Suprapubic skin (tissue), 4 donors: ENCODE measurements around the gene BEST4. TPM values are rescaled to one million over a fixed set of nuclear protein-coding genes. Genes with fewer than 3 reads are reported as not detected.

ENCODE experiments used
- DNase-seq, 2 donors: peaks; one replicate each; pipeline ENCODE4 v3.0.0-alpha.2; 2019; ENCODE audit warnings: low spot score in 2 of 2
- H3K27ac ChIP-seq: fragments of 200-600 bp; sonication (generic); one replicate; pipeline ENCODE4 v1.5.1; 2019
- H3K27me3 ChIP-seq: fragments of 200-600 bp; sonication (generic); one replicate; pipeline ENCODE4 v1.5.1; 2019
- H3K36me3 ChIP-seq: fragments of 200-600 bp; sonication (generic); one replicate; pipeline ENCODE4 v1.5.1; 2019
- H3K4me1 ChIP-seq: fragments of 200-600 bp; sonication (generic); one replicate; pipeline ENCODE4 v1.5.1; 2019
- H3K4me3 ChIP-seq: fragments of 200-600 bp; sonication (generic); one replicate; pipeline ENCODE4 v1.5.1; 2019; ENCODE audit warnings: mild to moderate bottlenecking
- H3K9me3 ChIP-seq: fragments of 200-600 bp; sonication (generic); one replicate; pipeline ENCODE4 v1.5.1; 2019
- EP300 ChIP-seq: sonication (generic); formaldehyde crosslinking; IDR thresholded peaks from one replicate; pipeline ENCODE4 v1.6.1; 2017; ENCODE audit warnings: antibody characterized with exemption
- POLR2A ChIP-seq, 2 donors: fragments of 450-650 bp; IDR thresholded peaks; one replicate each; pipeline ENCODE4 v1.6.1; 2017; ENCODE audit warnings: antibody characterized with exemption in 2 of 2, mild to moderate bottlenecking in 2 of 2, moderate library complexity in 2 of 2
- POLR2AphosphoS5 ChIP-seq, 3 donors: sonication (generic); formaldehyde crosslinking; IDR thresholded peaks; one replicate each; pipeline ENCODE4 v1.6.1; 2017; ENCODE audit warnings: antibody characterized with exemption in 3 of 3
- WGBS: methylation state at CpG from one replicate; pipeline ENCODE4 v1.1.5; 2018; 5-methylcytosine and 5-hydroxymethylcytosine counted together
- total RNA-seq, 4 donors: library from RNA; depleted of rRNA; stranded (reverse); fragments of >200 nt; gene quantifications; one replicate each; pipeline ENCODE4 v1.1.0, GENCODE V29; 2016
- TF ChIP-seq, protein P1 (sequence below), 2 donors: fragments of 200-600 bp in 1 of 2; fragments of 450-650 bp in 1 of 2; sonication (generic) in 1 of 2; IDR thresholded peaks; one replicate each; pipeline ENCODE4 v1.5.1; 2016 to 2019; ENCODE audit warnings: antibody characterized with exemption in 2 of 2, mild to moderate bottlenecking in 1 of 2, moderate library complexity in 1 of 2

Gene BEST4
- total RNA-seq, 4 donors from 2014 or later: 0.30 to 0.72 (median 0.30) TPM; not detected in 1

DNA sequence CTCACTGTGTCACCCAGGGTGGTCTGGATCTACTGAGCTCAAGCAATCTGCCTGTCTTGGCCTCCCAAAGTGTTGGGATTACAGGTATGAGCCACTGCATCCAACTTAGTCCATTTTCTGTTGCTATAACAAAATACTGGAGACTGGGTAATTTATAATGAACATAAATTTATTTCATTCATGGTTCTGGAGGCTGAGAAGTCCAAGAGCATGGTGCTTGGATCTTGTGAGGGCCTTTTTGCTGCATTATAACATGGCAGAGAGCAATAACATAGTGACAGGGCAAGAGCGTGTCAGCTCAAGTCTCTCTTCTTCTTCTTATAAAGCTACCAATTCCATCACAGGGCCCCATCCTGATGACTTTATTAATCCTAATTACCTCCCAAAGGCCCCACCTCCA is 52.0 kb downstream of the BEST4 start:
- H3K27ac ChIP-seq: no peak overlapping the region

DNA sequence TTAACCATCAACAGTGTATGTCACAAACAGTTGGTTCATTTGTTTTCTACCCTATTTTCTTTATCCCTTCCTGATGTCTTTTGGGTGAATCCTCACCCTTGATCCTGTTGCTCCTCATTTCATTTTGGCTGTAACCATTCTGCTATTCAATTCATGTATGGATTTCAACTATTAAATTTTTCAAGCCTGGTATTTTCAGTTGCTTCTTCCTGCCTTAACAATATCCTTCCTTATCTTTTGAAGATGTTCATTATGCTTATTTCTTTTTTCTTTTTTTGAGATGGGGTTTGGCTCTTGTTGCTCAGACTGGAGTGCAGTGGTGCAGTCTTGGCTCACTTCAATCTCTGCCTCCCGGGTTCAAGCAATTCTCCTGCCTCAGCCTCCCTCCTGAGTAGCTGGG is 54.2 kb downstream of the BEST4 start:
- no peak for DNase-seq
- H3K36me3 ChIP-seq: no peaks in the 10 kb centered on the region
- peak overlapping the region; percentile 12 for H3K27ac ChIP-seq
- no peak overlapping the region for H3K4me3 ChIP-seq
- H3K27me3 ChIP-seq: no peaks in the 10 kb centered on the region
- peaks cover 15% of the 10 kb centered on the region for H3K4me1 ChIP-seq
- TF ChIP-seq EP300 (no peak), POLR2A (IDR thresholded peaks at IDR 0.05) (no peak), POLR2AphosphoS5 (IDR thresholded peaks at IDR 0.05) (no peak)
- TF ChIP-seq, protein P1, sequence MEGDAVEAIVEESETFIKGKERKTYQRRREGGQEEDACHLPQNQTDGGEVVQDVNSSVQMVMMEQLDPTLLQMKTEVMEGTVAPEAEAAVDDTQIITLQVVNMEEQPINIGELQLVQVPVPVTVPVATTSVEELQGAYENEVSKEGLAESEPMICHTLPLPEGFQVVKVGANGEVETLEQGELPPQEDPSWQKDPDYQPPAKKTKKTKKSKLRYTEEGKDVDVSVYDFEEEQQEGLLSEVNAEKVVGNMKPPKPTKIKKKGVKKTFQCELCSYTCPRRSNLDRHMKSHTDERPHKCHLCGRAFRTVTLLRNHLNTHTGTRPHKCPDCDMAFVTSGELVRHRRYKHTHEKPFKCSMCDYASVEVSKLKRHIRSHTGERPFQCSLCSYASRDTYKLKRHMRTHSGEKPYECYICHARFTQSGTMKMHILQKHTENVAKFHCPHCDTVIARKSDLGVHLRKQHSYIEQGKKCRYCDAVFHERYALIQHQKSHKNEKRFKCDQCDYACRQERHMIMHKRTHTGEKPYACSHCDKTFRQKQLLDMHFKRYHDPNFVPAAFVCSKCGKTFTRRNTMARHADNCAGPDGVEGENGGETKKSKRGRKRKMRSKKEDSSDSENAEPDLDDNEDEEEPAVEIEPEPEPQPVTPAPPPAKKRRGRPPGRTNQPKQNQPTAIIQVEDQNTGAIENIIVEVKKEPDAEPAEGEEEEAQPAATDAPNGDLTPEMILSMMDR (IDR thresholded peaks at IDR 0.05): no peak
- no peaks in the 10 kb centered on the region for H3K9me3 ChIP-seq
- 67% methylated on average over 1 of the region's 1 CpG for WGBS

More for the DNA sequence above, 52.0 kb downstream of the BEST4 start:
- Histone ChIP-seq H3K36me3 (no peaks in the 10 kb centered on the region), H3K27me3 (no peaks in the 10 kb centered on the region), H3K4me1 (peaks cover 14% of the 10 kb centered on the region), H3K9me3 (no peaks in the 10 kb centered on the region), H3K4me3 (no peak overlapping the region)
- no peak for TF ChIP-seq POLR2A (IDR thresholded peaks at IDR 0.05)
- TF ChIP-seq, protein P1 (IDR thresholded peaks at IDR 0.05): no peak
- TF ChIP-seq POLR2AphosphoS5 (IDR thresholded peaks at IDR 0.05): no peak
- 95% methylated on average over 1 of the region's 1 CpG for WGBS
- DNase-seq: no peak

Other genes with a start within 250 kb of the BEST4 start
- gene TMEM53, start 113.7 kb downstream of the BEST4 start, total RNA-seq: 1 to 10 TPM; 2.3 to 9.9 (median 4.3) TPM
- 1 to 10 TPM in 3 of 4 donors, under 1 TPM in 1; 0.80 to 5.0 (median 1.4) TPM for gene ARMH1, start 113.5 kb downstream of the BEST4 start, total RNA-seq
- gene RNU5D-1, start 57.0 kb downstream of the BEST4 start, total RNA-seq: not detected
- 1 to 10 TPM; 2.1 to 5.0 (median 3.9) TPM for gene KIF2C, start 48.3 kb downstream of the BEST4 start, total RNA-seq
- gene RPS8, start 12.6 kb downstream of the BEST4 start, total RNA-seq: 1,000 to 10,000 TPM; 1,858 to 3,271 (median 2,807) TPM
- 100 to 1,000 TPM in 2 of 4 donors, 10 to 100 TPM in 2; 63.7 to 135 (median 91.1) TPM for gene PLK3, start 12.2 kb upstream of the BEST4 start, total RNA-seq
- not detected for gene DYNLT4, start 19.2 kb upstream of the BEST4 start, total RNA-seq
- 1 to 10 TPM; 1.2 to 7.3 (median 4.4) TPM for gene BTBD19, start 20.4 kb upstream of the BEST4 start, total RNA-seq
- 1 to 10 TPM; 1.2 to 2.4 (median 1.5) TPM for gene PTCH2, start 55.1 kb upstream of the BEST4 start, total RNA-seq
- gene EIF2B3, start 198.4 kb upstream of the BEST4 start, total RNA-seq: 10 to 100 TPM; 14.1 to 20.8 (median 19.6) TPM
- gene HECTD3, start 223.2 kb upstream of the BEST4 start, total RNA-seq: 10 to 100 TPM; 37.8 to 65.5 (median 56.8) TPM
- gene UROD, start 224.1 kb upstream of the BEST4 start, total RNA-seq: 10 to 100 TPM; 45.4 to 65.9 (median 57.2) TPM